Ovary (tissue), 9 donors: ENCODE results near the gene CSF3R. TPM values are rescaled to one million over a fixed set of nuclear protein-coding genes. Genes with fewer than 3 reads are reported as not detected.
"Not testable (repeated sequence)": the region's sequence is repeated elsewhere in the genome, so short reads cannot be mapped to it uniquely, and the experiment has no call there.

Source experiments
- DNase-seq, 5 donors: peaks; one replicate each; pipeline ENCODE4 v3.0.0-alpha.2; 2019 to 2020
- H3K27ac ChIP-seq, 2 donors: fragments of 200-600 bp; one replicate each; pipeline versions ENCODE4 v1.5.1 to v1.8.0; 2019 to 2022
- H3K27me3 ChIP-seq: fragments of 200-600 bp; one replicate; pipeline ENCODE4 v1.8.0; 2022
- H3K36me3 ChIP-seq: fragments of 200-600 bp; sonication (generic); one replicate; pipeline ENCODE4 v1.5.1; 2019
- H3K4me1 ChIP-seq: one replicate; pipeline ENCODE4 v1.8.1; 2013; ENCODE audit warnings: mild to moderate bottlenecking, moderate library complexity; ENCODE audit not compliant: insufficient read depth
- H3K4me3 ChIP-seq: fragments of 200-600 bp; sonication (generic); one replicate; pipeline ENCODE4 v1.5.1; 2017
- H3K9me3 ChIP-seq, 2 donors: fragments of 200-600 bp in 1 of 2; sonication (generic) in 1 of 2; one replicate each; pipeline versions ENCODE4 v1.5.1 to v1.8.1; 2013 to 2019; ENCODE audit warnings: mild to moderate bottlenecking in 1 of 2, moderate library complexity in 1 of 2
- CTCF ChIP-seq, 3 donors: fragments of 450-650 bp in 2 of 3; fragments of 200-600 bp in 1 of 3; IDR thresholded peaks; one replicate each; pipeline versions ENCODE4 v1.5.1 to v1.8.0; 2016 to 2022; ENCODE audit warnings: antibody characterized with exemption in 3 of 3, mild to moderate bottlenecking in 1 of 3
- EP300 ChIP-seq: sonication (generic); formaldehyde crosslinking; IDR thresholded peaks from one replicate; pipeline ENCODE4 v1.6.1; 2017; ENCODE audit warnings: antibody characterized with exemption
- POLR2A ChIP-seq: fragments of 450-650 bp; IDR thresholded peaks from one replicate; pipeline ENCODE4 v1.6.1; 2017; ENCODE audit warnings: antibody characterized with exemption, mild to moderate bottlenecking, moderate library complexity
- WGBS, 3 donors: extraction: QIAGEN DNeasy Blood & Tissue Kit in 1 of 3; methylation state at CpG; one replicate each; pipeline versions ENCODE4 v1.1.5 to v1.1.7; 2013 to 2017; 5-methylcytosine and 5-hydroxymethylcytosine counted together
- intact Hi-C, 4 donors: fragments of 100-400 bp; cut with DNase I; formaldehyde crosslinking; loops; one replicate each; pipeline versions ENCODE4 v1.11.0 to v1.15.1; 2022 to 2023
- polyA plus RNA-seq, 2 donors: library from polyadenylated mRNA; stranded (reverse); fragments of 200-250 nt in 1 of 2; fragments of 350-450 nt in 1 of 2; fragmentation: Illumina TruSeq in 1 of 2; extraction: RNeasy Lipid Tissue Mini Kit (QIAGEN cat#74804) in 1 of 2; gene quantifications; one replicate each; pipeline ENCODE4 v1.2.3, GENCODE V29; 2013 to 2014
- total RNA-seq, 7 donors: library from RNA; depleted of rRNA in 2 of 7; stranded (reverse); fragments of >200 nt in 2 of 7; fragmentation: NEBNext Ultra II Directional in 3 of 7; extraction: Animal tissue kit (Norgen Biotek cat#: 25700) in 3 of 7; gene quantifications; one replicate each; pipeline versions ENCODE4 v1.1.0 to v1.2.4, GENCODE V29; 2016 to 2023
- donor health status: DM: no; HTN: no; CAD: no; lungs with moderate emphysema.
- donor health status: DM: no; HTN: no; CAD: no.
- donor health status: Bipolar disorder and iron deficiency.
- donor health status: DM: yes; HTN: yes; CAD: no.
- donor health status: DM: no; HTN: no; CAD: no.
- donor health status: DM: yes; HTN: yes; CAD: no.

CSF3R gene
- total and polyA plus RNA-seq, 9 donors, result 1.9 to 5.7 (median 4.7) TPM

GRCh38 chr1:36481771-36482723 is 666 bp downstream of the CSF3R start:
- Histone ChIP-seq H3K27me3 (no peaks in the 10 kb centered on the region), H3K27ac (no peak overlapping the region), H3K36me3 (no peaks in the 10 kb centered on the region), H3K4me1 (no peaks in the 10 kb centered on the region), H3K9me3 (no peaks in the 10 kb centered on the region), H3K4me3 (no peak overlapping the region)
- TF ChIP-seq CTCF (IDR thresholded peaks at IDR 0.05) (no peak), EP300 (no peak), POLR2A (no peak)
- 36 to 45% (median 40%) methylated on average over 26 of the region's 26 CpGs for WGBS, 3 donors
- peak in 1 of 5 donors; percentile 4 for DNase-seq
- intact Hi-C loops, result no loop called here

- TF ChIP-seq POLR2A (no peak), EP300 (no peak), CTCF (IDR thresholded peaks at IDR 0.05) (no peak)
- 80 to 82% (median 81%) methylated on average over 6 of the region's 6 CpGs for WGBS, 3 donors
- Histone ChIP-seq H3K27me3 (no peaks in the 10 kb centered on the region), H3K27ac (no peak overlapping the region), H3K4me3 (no peak overlapping the region), H3K36me3 (no peaks in the 10 kb centered on the region), H3K9me3 (no peaks in the 10 kb centered on the region), H3K4me1 (no peaks in the 10 kb centered on the region)
- peak in 1 of 5 donors; percentile 14 for DNase-seq
- intact Hi-C loops, result no loop called here
Measured at GRCh38 chr1:36481091-36481490, 1.6 kb downstream of the CSF3R start.

GRCh38 chr1:36480161-36480560 is 2.6 kb downstream of the CSF3R start:
- Histone ChIP-seq H3K27me3 (no peaks in the 10 kb centered on the region), H3K4me1 (no peaks in the 10 kb centered on the region), H3K4me3 (no peak overlapping the region), H3K27ac (no peak overlapping the region), H3K36me3 (no peaks in the 10 kb centered on the region), H3K9me3 (no peaks in the 10 kb centered on the region)
- intact Hi-C loops, result no loop called here
- TF ChIP-seq CTCF (IDR thresholded peaks at IDR 0.05) (no peak), POLR2A (no peak), EP300 (no peak)
- DNase-seq, result peak in 1 of 5 donors; percentile 4
- WGBS, 3 donors, result 77 to 85% (median 85%) methylated on average over 2 of the region's 2 CpGs

GRCh38 chr1:36479505-36480051 is 3.1 kb downstream of the CSF3R start:
- H3K4me3 ChIP-seq, result no peak overlapping the region
- H3K4me1 ChIP-seq, result no peaks in the 10 kb centered on the region
- intact Hi-C loops, result no loop called here
- TF ChIP-seq EP300, result no peak
- TF ChIP-seq CTCF (IDR thresholded peaks at IDR 0.05), result no peak
- no peak for DNase-seq
- WGBS, 3 donors, result 79 to 88% (median 82%) methylated on average over 2 of the region's 2 CpGs
- H3K9me3 ChIP-seq, result no peaks in the 10 kb centered on the region
- H3K27ac ChIP-seq, result no peak overlapping the region
- H3K27me3 ChIP-seq, result no peaks in the 10 kb centered on the region
- H3K36me3 ChIP-seq, result no peaks in the 10 kb centered on the region

GRCh38 chr1:36477615-36478014 is 5.1 kb downstream of the CSF3R start:
- H3K27ac ChIP-seq, H3K9me3 ChIP-seq, DNase-seq, H3K36me3 ChIP-seq, H3K27me3 ChIP-seq, H3K4me1 ChIP-seq, H3K4me3 ChIP-seq, intact Hi-C loops: not testable (repeated sequence)
- 82 to 88% (median 85%) methylated on average over 13 of the region's 13 CpGs for WGBS, 3 donors
